Left ventricle myocardium superior (tissue), 1 donor: ENCODE measurements around the gene HS6ST2. TPM values are rescaled to one million over a fixed set of nuclear protein-coding genes. Genes with fewer than 3 reads are reported as not detected.
"Not testable (repeated sequence)": the region's sequence is repeated elsewhere in the genome, so short reads cannot be mapped to it uniquely, and the experiment has no call there.

ENCODE experiments used
- ATAC-seq: fragments of 200-7000 bp; cut with Tn5 transposase; one replicate; pipeline ENCODE4 v1.9.1; 2020; ENCODE audit warnings: mild to moderate bottlenecking, moderate library complexity
- DNase-seq: peaks from one replicate; pipeline ENCODE4 v3.0.0-alpha.2; 2020
- intact Hi-C: fragments of 100-400 bp; cut with micrococcal nuclease; formaldehyde crosslinking; loops from one replicate; pipeline ENCODE4 v1.11.0; 2022
- long read RNA-seq: library from polyadenylated mRNA; unstranded; transcript quantifications from one replicate; pipeline ENCODE4 v2.0.0, GENCODE V29; 2021
- total RNA-seq: library from RNA; stranded (reverse); fragmentation: NEBNext Ultra II Directional; extraction: Animal tissue kit (Norgen Biotek cat#: 25700); gene quantifications from one replicate; pipeline ENCODE4 v1.2.1, GENCODE V29; 2021
- donor health status: DM: no; HTN: yes; CAD: no; lungs with severe emphysema.

Gene HS6ST2
- not detected for total RNA-seq
- long read RNA-seq = 0 reads

DNA sequence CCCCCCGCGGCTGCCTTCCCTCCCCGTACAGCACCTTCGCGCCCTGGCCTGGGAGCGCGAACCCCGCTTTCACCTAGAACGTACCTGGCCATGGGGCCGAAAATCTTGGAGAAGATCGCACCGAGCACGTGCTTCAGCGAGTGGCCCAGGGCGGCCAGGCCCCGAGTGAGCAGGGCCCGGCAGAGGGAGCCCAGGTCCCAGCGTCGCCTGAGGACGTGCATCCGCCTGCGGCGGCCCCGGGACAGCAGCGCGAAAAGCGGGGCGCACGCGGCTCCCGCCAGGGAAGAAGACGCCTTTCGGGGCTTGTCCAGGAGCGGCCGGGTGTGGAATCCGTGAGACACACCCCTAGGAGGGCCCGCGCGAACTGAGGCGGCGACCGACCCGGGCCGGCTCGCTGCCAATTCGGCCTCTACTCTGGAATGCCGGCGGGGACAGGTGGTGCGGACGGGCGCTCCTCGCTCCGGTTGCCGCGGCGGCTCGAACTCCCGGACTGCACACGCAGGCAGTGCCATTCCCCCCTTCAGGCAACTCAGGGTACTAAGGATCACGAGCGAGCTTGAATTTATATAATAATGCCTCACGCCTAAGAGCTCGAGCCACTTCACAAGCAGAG, at the start of gene HS6ST2:
HS6ST2 (minus strand) TSS at position 539 of the 613 bp plus-strand sequence.
- peak; percentile 21 for DNase-seq
- ATAC-seq = peak; percentile 33
- intact Hi-C loops = no loop called here

DNA sequence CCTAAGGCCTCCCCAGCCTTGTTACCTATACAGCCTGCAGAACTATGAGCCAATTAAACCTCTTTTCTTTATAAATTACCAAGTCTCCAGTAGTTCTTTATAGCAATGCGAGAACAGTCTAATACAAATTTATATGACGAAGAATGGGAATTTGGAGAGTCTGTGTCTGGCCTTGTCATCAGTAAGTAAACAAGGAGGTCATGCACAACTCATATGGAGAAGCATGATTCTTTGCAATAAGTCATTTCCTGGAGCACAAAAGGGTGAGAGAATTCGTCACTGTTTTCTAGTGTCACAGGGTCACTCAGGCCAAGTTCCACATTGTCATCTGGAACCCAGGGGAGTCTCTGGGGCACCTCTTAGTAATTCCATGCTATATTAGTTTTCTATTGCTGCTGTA, 49.0 kb upstream of the HS6ST2 start:
- ATAC-seq = no peak
- DNase-seq = no peak
- intact Hi-C loops = no loop called here

DNA sequence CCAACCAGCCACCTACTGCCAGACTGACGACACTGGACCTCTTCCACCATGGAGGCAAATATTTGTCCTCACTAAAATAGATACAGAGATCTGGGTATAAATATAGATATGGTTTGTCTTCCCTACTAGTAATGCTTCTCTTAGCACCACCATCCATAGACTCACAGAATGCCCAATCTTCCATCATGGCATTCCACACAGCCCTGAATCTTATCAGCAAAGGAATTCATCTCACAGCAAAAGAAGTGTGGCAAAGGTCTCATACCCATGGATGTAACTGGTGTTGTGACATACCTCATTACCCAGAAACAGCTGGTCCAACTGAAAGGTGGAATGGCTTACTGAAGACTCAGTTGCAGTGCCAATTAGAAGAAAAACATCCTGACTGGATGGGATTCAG, 47.2 kb upstream of the HS6ST2 start:
- no peak for ATAC-seq
- no peak for DNase-seq
- intact Hi-C loops = no loop called here

DNA sequence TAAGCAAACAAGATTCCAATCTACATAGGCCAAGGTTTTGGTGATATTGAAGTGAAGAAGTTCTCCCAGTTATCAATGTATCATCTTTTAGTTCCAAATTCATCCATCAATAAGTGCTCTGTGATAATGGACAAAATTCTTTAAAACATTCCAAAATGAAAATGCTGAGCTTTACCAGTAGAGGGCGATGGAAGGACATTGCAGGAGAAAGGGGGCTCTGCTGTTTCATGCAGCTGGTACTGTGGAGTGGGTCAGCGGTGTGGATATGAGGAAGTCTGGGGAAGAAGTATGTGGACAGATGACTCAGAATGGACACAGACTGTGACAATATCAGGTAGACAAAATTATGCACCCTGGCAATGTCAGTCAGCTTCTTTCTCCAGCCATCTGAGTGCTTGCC, 46.6 kb upstream of the HS6ST2 start:
- ATAC-seq (no peak), DNase-seq (no peak)
- intact Hi-C loops = no loop called here

DNA sequence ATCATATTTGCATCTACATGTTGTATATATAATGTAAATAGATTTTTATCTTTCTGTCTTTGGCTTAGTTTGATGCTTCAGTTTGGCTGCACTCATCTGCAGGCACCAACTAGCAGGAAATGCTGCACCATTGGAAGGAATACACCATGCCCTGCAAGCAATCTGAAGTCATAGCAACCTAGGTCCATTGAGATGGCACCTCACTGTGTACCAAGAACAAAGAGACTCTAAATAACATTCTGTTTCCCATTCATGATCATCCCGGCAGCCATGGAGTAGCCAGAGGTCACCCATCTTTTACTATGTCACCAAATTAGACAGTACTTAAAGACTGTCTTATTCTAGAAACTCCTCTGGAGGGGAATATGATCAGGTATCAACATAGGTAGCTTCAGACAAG, 40.8 kb upstream of the HS6ST2 start:
- intact Hi-C loops = no loop called here
- no peak for DNase-seq
- no peak for ATAC-seq

DNA sequence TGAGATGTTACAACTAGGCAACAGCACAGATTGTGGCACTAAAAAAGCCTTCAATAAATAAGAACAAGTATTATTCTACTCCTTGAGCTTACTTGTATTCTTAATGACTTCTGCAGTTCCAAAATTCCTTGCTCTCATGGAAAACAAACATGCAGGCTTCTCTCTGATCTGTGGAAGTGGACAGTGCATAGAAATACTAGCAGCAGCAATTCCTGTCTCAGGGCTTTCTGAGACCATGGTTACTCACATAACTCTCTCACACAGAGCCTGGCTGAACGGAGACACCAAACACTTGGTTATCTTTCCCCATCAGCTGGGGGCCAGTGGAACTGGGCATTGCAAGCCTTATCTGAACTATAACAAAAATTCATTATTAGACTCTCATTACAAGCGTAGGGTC, 32.4 kb upstream of the HS6ST2 start:
- ATAC-seq (no peak), DNase-seq (no peak)
- intact Hi-C loops = no loop called here

DNA sequence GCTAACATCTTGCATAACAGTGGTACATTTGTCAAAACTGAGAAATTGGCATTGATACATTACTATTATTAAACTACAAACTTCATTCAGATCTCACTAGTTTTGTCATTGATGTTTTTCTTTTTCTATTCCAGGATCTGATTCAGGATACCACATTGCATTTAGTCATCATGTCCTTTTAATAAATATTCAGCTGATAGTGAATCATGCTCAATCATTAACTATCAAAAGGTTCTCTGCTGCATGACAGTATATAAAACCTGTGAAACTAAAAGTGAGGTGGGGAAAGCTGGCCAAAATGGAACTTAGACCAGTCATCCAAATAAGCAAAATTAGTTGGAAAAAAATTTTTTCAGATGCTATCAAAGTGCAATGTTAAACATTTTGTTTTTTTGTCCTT, 28.1 kb upstream of the HS6ST2 start:
- DNase-seq (no peak), ATAC-seq (no peak)
- intact Hi-C loops = loop anchor here (10.0 kb wide), 1 partner anchor 848 kb away; no protein-coding TSS in a partner anchor

DNA sequence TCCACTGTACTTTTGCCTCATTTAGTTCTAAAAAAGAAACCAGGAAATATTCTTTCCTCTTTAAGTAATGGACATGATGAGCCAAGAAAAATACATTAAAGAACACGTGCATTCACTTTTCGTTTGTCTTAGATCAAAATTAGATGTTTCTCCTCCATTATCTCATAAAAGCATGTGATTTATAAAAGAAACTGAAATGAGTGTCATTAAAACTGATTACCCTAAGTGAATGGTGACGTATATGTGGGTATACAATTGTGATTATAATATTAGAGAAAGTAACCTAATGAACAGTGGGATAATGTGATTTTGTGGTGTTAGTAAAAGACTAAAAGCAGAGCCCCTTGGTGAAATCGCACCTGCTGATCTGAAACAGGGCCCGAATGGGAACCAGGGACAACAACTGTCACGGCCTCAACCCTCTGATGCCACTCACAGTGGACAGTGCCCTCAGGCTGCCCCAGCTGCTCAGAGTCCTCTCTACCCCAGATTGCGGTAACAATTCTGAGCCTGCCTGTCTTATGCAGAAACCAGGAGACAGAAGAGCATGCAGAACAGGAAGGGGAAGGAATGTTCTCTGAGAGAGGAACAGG, 25.7 kb upstream of the HS6ST2 start:
- ATAC-seq (no peak), DNase-seq (no peak)
- intact Hi-C loops = loop anchor here (10.0 kb wide), 1 partner anchor 851 kb away; no protein-coding TSS in a partner anchor

DNA sequence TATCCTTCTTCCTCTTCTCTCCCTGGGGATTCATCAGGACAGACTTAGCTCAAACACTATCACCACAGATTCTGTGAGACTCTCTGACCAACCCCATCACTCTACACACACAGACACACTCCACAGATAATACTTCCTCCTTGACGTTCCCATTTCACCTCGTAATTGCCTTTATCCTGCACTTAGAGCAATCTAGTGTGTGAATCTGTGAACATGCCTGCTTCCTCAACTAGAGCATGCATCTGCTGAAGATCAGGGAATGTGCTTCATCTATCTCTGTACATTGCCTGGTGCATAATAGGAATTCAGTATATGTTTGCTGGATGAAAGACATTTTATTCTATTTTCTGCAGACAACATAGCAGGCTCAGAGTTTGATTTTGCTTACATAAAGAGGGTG, 25.1 kb upstream of the HS6ST2 start:
- intact Hi-C loops = loop anchor here (10.0 kb wide), 1 partner anchor 851 kb away; no protein-coding TSS in a partner anchor
- ATAC-seq = no peak
- no peak for DNase-seq

DNA sequence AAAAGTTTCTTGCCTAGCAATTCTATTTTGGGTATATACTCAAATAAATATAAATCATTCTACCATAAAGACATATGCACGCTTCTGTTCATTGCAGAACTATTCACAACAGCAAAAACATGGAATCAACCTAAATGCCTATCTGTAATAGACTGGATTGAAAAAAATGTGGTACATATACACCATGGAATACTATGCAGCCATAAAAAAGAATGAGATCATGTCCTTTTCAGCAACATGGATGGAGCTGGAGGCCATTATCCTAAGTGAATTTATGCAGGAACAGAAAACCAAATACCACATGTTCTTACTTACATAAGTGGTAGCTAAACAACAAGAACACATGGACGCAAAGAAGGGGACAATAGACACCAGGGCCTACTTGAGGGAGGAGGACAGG, 21.6 kb upstream of the HS6ST2 start:
- intact Hi-C loops = loop anchor here (10.0 kb wide), 1 partner anchor 855 kb away; no protein-coding TSS in a partner anchor
- ATAC-seq, DNase-seq: not testable (repeated sequence)

DNA sequence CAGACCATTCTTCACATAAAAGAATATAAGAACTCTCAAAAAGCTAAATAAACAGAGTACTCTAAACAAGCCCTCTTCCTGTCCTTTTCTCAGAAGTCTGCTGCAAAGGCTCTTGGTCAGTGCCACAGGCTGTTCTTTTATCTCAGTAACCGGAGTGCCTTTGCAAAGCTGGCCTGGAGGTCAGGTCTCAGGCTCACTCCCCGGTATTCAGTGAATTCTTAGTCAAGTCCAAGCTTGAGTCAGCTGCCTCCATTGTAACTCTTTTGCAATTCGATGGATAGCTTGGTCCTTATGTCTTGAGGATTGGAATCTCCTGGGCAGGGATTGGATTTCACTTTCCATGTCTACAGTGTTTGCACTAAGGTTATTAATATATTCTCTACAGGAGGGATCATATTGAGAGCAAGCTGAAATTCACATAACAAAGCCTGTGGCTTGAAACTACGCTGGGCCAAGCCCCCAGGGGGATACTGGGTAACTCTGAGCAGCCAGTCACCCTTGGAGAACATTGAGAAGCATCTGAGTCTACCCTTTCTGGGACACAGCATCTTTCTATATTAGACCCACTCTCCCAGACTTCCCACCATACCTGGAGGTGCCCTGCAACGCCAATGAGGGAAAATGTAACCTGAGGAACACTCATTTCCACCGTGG, 10.0 kb upstream of the HS6ST2 start:
- intact Hi-C loops = no loop called here
- ATAC-seq (no peak), DNase-seq (no peak)

DNA sequence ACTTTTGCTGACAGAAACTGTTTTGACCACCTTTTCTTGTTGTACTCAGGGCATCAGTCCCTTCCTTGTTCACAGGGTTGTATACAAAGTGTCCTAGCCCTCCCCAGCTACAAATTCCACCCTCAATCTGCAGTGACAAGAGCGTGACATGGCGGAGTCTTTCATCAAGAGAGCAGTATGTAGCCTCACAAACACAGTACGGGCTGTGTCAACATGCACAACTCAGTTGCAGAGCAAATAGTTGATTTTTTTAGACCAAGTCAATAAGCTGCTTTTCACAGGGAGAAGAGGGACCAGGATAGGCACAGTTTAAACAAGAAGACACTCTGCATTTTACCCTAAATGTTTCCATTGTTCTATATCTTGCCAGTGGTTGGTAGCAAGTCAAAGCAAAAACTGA, 8.6 kb upstream of the HS6ST2 start:
- intact Hi-C loops = no loop called here
- no peak for DNase-seq

DNA sequence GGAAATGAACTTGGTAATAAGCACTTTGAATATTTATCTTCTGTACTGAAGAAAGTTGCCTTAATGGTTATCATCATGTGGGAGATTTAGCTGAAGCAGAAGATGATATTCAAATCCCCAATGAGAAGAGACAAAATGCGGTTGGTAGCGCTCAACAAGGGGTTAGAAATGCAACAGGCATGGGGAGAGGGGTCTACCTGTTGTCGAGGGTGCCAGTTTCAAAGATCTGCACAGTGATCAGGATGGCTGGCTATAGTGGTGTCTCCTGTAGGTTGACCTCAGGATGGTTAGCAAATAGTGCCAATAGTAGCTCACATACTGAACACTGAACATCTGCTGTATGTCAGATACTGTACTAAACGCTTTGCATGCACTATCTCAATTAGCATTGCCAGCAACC, 7.0 kb upstream of the HS6ST2 start:
- ATAC-seq (no peak), DNase-seq (no peak)
- intact Hi-C loops = no loop called here

More for the DNA sequence above, 8.6 kb upstream of the HS6ST2 start:
- no peak for ATAC-seq

DNA sequence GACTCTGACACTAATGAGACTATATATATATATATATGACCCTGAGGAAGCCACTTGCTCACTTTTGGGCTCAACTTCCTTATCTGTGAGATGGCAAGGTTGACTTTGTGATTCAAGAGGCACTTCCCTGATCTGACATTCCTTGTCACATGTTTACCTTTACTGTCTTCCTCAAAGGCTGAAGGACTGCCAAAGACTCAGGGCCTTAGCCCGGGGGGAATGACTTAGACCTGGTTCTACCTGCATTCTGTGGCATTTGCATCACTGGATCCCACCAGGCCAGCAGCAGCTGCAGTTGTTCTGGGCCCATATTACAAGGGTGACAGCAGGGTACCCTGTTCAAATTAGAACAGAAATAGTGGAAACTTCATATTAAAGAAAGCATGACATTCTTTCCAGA, 3.1 kb upstream of the HS6ST2 start:
- intact Hi-C loops = no loop called here
- DNase-seq = no peak
- no peak for ATAC-seq

DNA sequence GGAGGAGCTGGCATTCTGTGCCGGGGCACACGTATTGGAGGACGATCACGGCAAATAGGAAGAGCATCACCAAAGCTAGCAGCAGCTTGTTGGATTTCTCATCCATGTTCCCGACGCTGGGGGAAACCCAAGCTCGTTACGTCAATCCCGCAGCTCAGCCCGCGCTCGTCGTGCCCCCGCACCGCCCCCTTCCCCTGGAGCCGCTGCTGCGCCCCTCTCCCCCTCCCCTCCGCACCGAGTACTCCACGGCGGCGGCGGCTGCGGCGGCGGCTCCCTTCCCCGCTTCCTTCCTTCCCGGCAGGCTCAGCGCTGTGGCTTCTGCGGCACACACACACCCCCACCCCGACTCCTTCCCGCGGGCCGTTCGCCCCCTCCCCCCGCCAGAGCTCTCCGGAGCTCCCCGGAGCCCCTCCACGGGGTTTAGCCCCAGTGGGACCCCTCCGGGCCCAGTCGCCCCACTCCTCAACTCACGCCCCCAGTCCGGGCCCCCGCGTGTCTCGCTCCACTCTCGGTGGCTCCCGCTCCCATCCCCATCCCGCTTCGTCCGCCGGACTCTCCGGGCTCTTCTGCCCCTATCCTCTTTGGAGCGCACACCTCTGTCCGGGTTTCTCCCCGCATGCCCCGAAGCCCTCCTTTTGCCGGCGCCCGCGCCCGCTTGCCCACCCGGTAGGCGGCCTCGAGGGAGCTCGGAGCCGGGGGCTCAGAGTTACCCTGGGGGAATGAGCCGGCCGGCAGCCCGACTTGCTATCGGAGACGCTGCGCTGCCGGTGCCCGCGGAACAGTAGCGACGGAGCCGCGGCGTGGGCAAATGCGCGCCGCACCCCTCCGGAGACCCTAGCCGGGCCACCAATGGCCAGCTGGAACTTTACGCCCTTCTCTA, 978 bp downstream of the HS6ST2 start:
- ATAC-seq (peak; percentile 36), DNase-seq (no peak)
- intact Hi-C loops = no loop called here

DNA sequence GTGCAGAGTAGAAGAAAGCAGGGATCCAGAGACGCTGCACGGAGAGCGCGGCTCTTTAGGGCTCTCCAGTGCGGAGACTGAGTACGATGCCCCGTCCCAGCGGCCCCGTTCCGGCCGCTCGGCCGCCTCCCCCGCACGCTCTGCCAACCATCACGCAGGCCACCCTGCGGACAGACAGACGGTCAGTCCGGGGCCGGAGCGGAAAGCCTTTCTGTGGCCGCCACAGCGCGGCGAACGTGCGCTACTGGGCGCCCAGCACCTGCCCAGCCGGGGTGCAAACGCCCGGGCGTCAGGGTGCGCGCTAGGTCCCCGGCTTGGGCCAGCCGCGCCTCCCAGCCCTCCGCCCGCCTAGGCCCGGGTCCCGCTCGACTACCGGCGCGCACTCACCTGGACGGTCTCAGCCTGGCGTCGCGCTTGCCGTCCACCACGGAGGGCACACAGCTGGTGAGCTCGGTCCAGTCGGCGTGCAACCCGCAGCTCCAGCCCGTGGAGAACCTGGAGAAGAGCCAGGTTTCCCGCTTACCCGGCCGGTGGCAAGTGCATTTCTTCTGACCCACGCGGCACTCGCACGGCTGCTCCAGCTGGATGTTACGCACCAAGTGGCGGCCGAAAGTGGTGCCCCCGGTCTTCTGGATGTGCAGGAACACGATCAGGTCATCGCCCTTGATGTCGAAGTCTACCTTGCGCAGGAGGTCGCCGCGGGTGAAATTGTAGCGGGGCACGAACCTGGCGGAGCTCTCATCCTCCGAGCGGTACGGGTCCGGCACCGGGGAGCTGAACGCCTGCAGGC, 1.8 kb downstream of the HS6ST2 start:
- DNase-seq = no peak
- intact Hi-C loops = no loop called here
- no peak for ATAC-seq

DNA sequence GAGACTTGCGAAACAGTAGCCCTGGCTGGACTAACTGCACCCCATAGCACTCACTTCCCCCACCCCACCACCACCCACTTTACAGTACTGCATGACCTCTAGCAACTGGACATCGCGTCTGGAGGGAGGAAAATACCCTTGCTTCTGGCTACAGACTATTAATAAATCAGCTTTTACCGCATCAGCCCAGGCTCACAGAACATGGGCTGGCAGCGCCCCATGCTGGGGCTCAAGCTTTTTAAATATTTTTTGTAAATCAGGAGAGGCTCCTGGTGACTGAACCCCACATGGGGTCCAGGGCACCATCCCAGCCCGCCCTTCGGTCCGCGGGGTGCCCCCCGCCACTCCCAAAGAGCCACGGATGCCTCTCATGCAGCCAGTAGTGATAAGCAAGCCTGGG, 2.7 kb downstream of the HS6ST2 start:
- intact Hi-C loops = no loop called here
- DNase-seq (no peak), ATAC-seq (no peak)

DNA sequence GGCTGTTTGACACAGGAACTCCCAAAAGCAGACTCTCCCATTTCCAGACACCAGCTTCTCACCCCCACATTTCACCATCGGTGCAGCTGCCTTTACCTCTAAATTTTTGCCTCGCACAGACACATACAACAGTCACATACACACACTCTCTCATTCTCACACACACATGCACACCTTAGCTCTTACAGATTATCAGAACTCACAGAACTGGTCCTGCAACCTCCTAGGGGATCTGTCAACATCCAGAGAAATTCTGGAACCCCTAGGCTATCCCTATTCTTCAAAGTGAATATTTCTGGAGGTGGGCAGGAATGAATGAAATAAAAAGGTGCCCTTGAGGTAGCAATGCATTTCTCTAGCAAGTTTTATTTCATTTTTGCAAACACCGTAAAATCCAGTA, 4.1 kb downstream of the HS6ST2 start:
- ATAC-seq (no peak), DNase-seq (no peak)
- intact Hi-C loops = no loop called here

DNA sequence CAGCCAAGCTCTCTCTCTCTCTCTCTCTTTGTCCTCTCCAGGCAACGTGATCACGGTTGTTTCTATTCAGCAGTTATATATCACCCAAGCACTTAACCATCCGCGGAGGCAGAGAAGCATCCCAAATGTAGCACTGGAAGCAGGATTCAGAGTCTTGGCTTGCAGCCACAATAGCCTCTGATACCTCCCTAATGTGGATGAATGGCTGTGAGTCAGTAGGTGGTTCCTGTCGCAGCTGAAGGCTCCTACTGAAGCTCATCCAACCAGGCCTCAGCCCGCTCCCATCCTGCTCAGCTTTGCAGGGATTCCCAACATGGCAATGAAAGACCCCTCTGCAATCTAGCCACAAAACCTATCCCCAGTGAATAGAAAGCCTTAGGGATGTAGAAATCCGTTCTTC, 5.1 kb downstream of the HS6ST2 start:
- DNase-seq = no peak
- no peak for ATAC-seq
- intact Hi-C loops = no loop called here
